ENCODE measurements around the gene TMEM219. TPM values are rescaled to one million over a fixed set of nuclear protein-coding genes. Genes with fewer than 3 reads are reported as not detected.

TMEM219 gene
- total RNA-seq, 1 donor from 2014 or later, result 85.9 TPM

GRCh38 chr16:29920288-29921033 lies 41.4 kb upstream of the TMEM219 start:
- Mint-ChIP-seq H3K9me3 (no peaks in the 10 kb centered on the region), H3K27ac (no peak overlapping the region), H3K4me1 (peaks cover 12% of the 10 kb centered on the region), H3K27me3 (ENCODE audit: low read depth) (no peaks in the 10 kb centered on the region), H3K36me3 (peaks cover 31% of the 10 kb centered on the region), H3K4me3 (no peak overlapping the region)
- TF ChIP-seq CTCF (IDR thresholded peaks at IDR 0.05; ENCODE audit: unreplicated experiment), result no peak
- DNase-seq (ENCODE audit: low spot score in 2 of 2, unreplicated experiment in 2 of 2), result no peak

GRCh38 chr16:29921034-29921385 lies 40.9 kb upstream of the TMEM219 start:
- Mint-ChIP-seq H3K36me3 (peaks cover 26% of the 10 kb centered on the region), H3K4me3 (no peak overlapping the region), H3K9me3 (no peaks in the 10 kb centered on the region), H3K4me1 (peaks cover 13% of the 10 kb centered on the region), H3K27me3 (ENCODE audit: low read depth) (no peaks in the 10 kb centered on the region), H3K27ac (no peak overlapping the region)
- no peak for DNase-seq (ENCODE audit: low spot score in 2 of 2, unreplicated experiment in 2 of 2)
- TF ChIP-seq CTCF (IDR thresholded peaks at IDR 0.05; ENCODE audit: unreplicated experiment), result no peak

- DNase-seq (ENCODE audit: low spot score in 2 of 2, unreplicated experiment in 2 of 2), result no peak
These were observed 39.6 kb upstream of the TMEM219 start for GRCh38 chr16:29922326-29922725.

GRCh38 chr16:29922986-29923501 lies 38.8 kb upstream of the TMEM219 start:
- DNase-seq (ENCODE audit: low spot score in 2 of 2, unreplicated experiment in 2 of 2), result no peak
- H3K4me3 Mint-ChIP-seq, result no peak overlapping the region
- H3K27me3 Mint-ChIP-seq (ENCODE audit: low read depth), result no peaks in the 10 kb centered on the region
- H3K9me3 Mint-ChIP-seq, result no peaks in the 10 kb centered on the region
- no peak for TF ChIP-seq CTCF (IDR thresholded peaks at IDR 0.05; ENCODE audit: unreplicated experiment)
- peaks cover 15% of the 10 kb centered on the region for H3K36me3 Mint-ChIP-seq
- peaks cover 31% of the 10 kb centered on the region for H3K4me1 Mint-ChIP-seq
- no peak overlapping the region for H3K27ac Mint-ChIP-seq

More at GRCh38 chr16:29922326-29922725, 39.6 kb upstream of the TMEM219 start:
- Mint-ChIP-seq H3K9me3 (no peaks in the 10 kb centered on the region), H3K4me3 (no peak overlapping the region), H3K4me1 (peaks cover 25% of the 10 kb centered on the region), H3K27me3 (ENCODE audit: low read depth) (no peaks in the 10 kb centered on the region), H3K36me3 (peaks cover 15% of the 10 kb centered on the region), H3K27ac (no peak overlapping the region)
- no peak for TF ChIP-seq CTCF (IDR thresholded peaks at IDR 0.05; ENCODE audit: unreplicated experiment)

- Mint-ChIP-seq H3K36me3 (peaks cover 12% of the 10 kb centered on the region), H3K4me1 (peaks cover 31% of the 10 kb centered on the region), H3K9me3 (no peaks in the 10 kb centered on the region), H3K27me3 (ENCODE audit: low read depth) (no peaks in the 10 kb centered on the region), H3K27ac (peak overlapping the region; percentile 92), H3K4me3 (peak overlapping the region; percentile 95)
- no peak for DNase-seq (ENCODE audit: low spot score in 2 of 2, unreplicated experiment in 2 of 2)
- TF ChIP-seq CTCF (IDR thresholded peaks at IDR 0.05; ENCODE audit: unreplicated experiment), result no peak
These were observed 36.6 kb upstream of the TMEM219 start for GRCh38 chr16:29925105-29925756.
